Left colon (tissue), 2 donors: Measurements from ENCODE around the gene AREG. TPM values are rescaled to one million over a fixed set of nuclear protein-coding genes. Genes with fewer than 3 reads are reported as not detected.

Experiments used
- ATAC-seq: fragments of 200-7000 bp; cut with Tn5 transposase; one replicate; pipeline ENCODE4 v1.9.1; 2020; ENCODE audit warnings: mild to moderate bottlenecking, moderate library complexity
- DNase-seq, 2 donors: peaks; one replicate each; pipeline ENCODE4 v3.0.0-alpha.2; 2020
- intact Hi-C, 2 donors: fragments of 100-400 bp; cut with DNase I in 1 of 2; cut with micrococcal nuclease in 1 of 2; formaldehyde crosslinking; loops; one replicate each; pipeline versions ENCODE4 v1.11.2 to v1.14.0; 2022; cut with DNase I, micrococcal nuclease
- total RNA-seq, 2 donors: library from RNA; stranded (reverse); fragmentation: NEBNext Ultra II Directional; extraction: Animal tissue kit (Norgen Biotek cat#: 25700); gene quantifications; one replicate each; pipeline ENCODE4 v1.2.1, GENCODE V29; 2021
- donor health status: DM: no; HTN: no; CAD: no.
- donor health status: DM: yes; HTN: yes; CAD: no.

Gene AREG
- total RNA-seq, 2 donors from 2014 or later, result 30.0 to 42.3 TPM

DNA sequence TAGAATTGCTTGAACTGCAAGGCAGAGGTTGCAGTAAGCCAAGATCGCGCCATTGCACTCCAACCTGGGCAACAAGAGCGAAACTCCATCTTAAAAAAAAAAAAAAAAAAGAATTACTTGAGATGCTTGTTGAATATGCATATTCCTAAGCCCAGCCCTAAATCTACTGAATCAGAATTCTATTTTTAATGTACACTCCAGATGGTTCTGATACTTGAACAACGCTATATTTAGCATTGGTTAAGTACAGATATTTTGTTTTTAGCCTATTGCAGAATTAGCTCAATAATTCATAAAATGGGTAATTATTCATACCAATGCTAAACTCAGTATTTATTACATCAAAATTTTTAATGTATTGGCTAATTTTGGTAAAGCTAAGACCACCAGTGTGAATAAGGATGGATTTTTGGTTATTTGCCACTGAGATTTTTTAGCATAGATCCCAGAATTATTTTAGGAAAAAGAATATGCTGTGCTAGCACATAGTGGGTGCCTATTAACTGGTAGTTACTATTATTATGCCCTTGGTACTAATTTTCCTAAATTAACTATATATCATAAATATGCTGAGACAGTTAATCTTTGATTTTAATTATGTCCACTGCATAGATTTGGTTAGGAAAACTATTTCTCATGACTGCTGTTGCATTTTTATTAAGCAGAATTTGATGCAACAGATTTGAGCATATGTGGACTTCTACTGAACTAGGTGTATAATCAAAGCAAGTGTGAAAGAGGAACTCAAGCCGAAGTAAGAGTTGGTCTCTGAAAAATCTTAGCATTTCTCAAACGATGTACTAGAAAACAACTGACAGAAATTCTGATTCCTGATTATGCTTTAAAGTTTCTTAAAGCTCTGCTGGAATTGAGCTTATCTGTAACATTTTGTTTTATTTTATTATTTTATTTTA, 9.2 kb downstream of the AREG start:
- ATAC-seq, result no peak
- intact Hi-C loops, result no loop called here
- DNase-seq, result no peak

DNA sequence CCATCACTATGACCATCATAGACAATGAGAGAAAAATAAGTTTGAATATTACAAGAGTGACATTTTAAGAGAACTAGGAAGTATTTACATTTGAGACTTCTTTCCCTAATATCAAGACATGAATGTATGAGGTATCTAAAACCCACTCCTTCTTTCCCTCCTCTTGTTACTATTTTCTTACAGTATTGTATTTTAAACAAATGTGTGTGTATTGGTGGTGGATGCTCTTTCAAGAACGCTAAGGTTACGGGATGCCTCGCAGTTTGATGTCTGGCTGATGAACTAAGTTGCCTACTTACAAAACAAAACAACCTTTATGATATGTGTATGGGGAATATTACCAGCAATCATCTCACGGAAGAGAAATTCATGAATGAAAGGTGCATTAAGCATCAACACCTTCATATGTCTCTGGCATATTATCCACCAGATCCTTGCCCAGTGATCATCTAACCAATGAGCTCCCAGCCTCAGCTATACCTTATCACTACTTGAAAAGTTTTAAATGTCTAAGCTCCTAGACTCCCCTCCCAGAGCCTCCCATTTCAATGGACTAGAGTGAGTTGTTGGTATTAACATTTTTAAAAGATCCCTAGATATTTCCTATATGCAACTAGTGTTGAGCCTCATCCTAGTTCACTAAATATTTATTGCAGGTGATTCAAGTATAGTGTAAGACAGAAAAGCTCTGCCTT, 10.6 kb downstream of the AREG start:
- DNase-seq, result no peak
- intact Hi-C loops, result no loop called here
- no peak for ATAC-seq

DNA sequence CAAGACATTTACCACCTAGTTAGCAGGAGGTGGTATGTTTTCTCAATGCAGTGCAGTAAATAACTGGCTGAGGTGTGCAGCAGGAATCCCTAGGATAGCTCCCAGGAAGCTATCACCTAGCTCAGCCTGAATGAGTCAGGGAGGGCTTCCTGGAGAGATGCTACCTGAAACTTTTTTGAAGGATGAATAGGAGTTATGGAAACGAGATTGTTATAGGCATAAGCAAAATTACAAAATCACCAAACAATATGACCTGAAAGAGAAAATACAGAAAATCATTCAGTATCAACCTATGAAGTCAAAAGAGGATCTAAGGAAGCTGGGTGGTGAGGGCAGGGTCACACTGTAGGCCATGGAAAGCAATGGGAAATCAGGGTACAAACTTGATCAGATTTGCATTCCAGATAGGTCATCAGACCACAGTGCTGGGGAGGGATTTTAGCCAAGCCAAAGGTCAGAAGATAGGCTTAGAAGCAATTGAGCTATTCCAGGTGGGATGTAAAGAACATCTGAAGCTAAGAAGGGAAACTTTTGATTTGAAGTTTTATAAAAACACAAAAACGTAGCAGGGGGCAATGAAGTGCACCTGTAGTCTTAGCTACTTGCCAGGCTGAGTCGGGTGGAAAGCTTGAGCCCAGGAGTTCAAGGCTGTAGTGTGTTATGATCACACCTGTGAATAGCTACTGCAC, 11.3 kb downstream of the AREG start:
- DNase-seq, result no peak
- no peak for ATAC-seq
- intact Hi-C loops, result no loop called here

DNA sequence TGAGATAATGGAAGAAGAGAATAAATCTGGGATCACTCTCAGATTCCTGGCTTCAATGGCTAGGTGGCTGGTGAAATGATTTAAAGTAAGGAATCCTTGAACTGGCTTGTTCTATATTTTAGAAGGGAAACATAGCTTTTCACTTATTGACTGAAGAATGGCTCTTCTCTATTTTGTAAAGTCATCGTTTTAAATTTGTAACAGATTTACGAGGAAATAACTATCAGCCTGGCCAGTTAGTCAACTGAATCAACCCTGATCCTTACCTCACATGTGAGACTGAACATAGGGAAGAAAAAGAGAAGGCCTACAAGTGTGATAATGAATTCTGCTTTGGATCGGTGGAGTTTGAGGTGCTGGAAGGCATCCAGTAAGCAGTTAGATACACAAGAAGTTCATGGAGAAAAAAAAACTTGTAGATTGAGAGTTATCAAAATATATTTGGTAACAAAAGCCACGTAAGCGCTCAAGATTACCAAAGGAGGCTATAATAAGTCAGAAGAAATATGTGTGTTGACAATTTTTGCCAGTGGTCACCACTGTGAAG, 12.0 kb downstream of the AREG start:
- intact Hi-C loops, result no loop called here
- ATAC-seq (no peak), DNase-seq (no peak)

DNA sequence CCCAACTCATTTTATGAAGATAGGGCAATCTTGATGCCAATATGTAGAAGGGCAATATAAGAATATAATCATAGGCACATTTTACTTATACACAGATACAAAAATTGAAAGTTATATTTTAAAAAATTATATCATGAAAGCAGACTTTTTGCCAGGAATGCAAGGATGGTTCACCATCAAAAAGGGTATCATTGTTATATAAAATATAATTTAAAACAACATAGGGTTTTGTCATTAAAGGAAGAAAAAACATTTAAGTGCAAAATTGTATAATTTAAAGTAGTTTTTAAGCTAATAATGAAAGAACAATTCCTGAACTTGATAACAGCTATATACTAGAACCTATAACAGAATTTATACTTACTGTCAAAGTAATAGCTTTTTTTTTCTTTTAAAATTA, 15.9 kb downstream of the AREG start:
- DNase-seq (no peak), ATAC-seq (no peak)
- intact Hi-C loops, result no loop called here

DNA sequence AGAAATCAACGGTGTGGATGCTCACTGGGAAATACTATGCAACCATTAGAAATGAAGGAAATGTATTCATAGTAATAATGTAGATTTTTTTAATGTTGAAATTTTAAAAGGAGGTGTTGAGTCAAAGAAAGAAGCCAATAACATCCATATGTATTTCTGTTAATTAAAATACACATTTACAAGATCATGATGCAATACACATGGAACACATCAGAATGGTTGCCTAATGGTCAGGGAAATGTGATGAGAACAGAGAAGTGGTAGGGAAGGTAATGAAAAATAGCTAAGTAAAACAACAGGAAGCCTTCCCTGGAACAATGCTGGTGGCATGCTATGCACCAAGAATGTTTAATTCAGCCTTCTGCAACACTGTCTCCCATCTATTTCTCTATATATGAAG, 18.2 kb downstream of the AREG start:
- no peak for ATAC-seq
- intact Hi-C loops, result no loop called here
- DNase-seq, result no peak

DNA sequence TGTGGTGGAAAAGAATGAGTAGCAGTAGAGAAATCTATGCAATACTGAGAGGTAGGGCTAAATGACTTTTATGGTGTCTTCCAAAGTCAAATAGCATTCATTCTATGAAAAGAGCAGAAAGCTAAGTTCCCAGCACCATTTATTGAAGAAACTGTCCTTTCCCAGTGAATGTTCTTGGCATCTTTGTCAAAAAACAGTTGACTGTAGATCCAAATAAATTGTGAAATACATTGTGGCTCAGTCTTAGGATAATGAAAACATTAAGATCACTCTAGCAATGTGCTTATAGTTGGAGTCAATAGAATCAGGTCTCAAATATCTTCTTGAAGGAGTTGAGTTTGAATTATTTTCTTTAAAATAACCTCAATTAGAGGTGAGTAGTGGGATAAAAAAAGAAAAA, 19.4 kb downstream of the AREG start:
- intact Hi-C loops, result no loop called here
- no peak for ATAC-seq
- no peak for DNase-seq

DNA sequence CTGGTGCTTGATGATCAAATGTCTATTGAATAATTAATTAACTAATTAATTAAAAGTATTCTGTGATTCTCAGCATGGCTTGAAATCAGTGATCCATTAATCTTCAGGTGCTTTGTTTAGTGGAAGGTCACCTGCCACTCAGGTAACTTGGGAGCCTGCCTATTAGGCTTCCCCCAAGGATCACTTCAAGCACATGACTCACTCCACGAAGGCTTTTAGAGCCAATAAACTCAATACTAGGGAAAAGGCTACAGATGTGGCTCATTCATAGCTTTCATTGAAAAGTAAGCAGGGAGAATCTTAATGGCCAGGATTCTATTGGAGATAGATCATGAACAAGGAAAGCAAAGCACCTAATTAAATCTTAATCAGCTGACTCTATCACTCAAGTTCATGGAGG, 21.3 kb downstream of the AREG start:
- intact Hi-C loops, result no loop called here
- ATAC-seq (no peak), DNase-seq (no peak)

DNA sequence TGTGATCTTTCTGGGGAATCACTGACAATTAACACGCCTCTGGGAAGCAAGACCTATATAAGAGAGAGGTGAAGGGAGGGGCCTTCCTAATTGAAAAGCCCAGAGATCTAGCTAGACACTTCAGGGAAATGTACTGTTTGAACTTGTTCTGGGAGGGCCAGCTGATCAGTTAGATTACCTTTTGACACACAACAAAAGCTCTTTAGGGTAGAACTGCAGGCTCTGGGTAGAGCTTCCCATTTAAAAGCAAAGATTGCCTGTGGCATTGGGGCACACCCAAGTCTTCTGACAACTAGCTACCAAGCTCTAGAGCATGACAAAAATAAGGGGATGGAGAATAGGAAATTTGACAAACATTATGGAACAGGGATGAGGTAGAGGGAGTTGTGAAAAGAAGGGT, 26.3 kb downstream of the AREG start:
- intact Hi-C loops, result no loop called here

DNA sequence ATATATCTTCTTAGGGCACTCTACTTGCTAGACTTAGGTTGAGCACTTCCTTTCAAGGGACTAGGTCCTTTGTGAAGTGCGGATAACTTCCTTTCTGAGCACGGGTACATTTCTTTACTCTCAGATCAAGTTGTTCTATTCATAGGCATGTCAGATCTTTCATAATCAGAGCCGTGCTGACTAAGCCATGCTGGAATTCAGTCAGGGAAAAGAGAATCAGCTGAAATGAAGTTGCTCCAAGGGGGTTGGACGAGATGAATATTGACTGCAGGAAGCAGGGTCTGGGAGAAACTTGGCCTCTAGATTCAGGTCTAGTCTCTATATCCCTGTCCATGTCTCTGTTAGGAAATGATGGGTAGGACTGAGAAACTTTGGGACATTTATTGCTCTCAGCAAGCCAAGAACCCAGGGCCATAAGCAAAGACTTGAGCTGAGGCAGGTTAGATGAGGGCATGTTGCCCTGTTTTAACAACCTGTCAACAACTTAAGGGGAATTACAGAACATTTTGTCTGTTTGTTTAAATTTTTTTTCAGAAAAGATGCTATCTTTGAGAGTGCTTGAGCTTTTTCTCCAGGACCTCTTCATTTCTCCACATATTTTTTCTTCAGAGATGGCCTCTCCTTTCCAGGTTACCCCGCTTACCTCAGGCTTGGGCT, 28.3 kb downstream of the AREG start:
- intact Hi-C loops, result no loop called here
- ATAC-seq (no peak), DNase-seq (no peak)

More for the DNA sequence above, 26.3 kb downstream of the AREG start:
- ATAC-seq (no peak), DNase-seq (no peak)

DNA sequence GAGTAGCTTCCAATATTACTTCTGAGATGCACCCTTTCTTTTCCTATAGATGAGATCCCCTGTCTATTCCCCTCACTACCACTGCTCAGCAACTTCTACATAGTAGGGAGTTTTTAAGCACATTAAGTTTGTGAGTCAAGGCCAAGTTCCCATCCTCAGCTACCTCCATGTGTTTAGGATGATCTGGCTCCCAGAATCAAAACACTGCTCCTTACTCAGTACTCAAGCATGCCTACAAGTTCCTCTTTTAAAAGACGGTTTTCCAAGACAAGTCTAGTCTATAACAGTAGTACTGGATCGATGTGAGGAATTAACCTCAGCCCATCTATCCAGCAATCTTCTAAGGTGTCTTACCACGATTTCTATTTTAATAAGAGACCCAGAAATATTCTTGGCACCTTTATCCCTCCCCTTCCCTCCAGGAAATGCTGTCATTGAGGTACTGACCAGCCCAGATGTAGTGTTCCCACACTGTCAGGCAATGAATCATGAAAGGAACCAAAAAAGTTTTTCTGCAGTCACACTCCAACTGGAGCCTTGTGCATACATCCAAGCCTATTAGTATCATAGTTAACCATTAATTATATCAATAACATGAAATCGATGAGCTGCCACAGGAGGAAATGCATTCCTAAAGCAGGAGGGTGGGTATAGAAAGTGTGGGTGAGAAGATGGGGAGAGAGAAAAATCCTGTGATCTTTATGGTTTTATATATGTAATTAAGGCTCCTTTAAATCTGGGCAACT, 29.6 kb downstream of the AREG start:
- DNase-seq (no peak), ATAC-seq (peak; percentile 59)
- intact Hi-C loops, result no loop called here

DNA sequence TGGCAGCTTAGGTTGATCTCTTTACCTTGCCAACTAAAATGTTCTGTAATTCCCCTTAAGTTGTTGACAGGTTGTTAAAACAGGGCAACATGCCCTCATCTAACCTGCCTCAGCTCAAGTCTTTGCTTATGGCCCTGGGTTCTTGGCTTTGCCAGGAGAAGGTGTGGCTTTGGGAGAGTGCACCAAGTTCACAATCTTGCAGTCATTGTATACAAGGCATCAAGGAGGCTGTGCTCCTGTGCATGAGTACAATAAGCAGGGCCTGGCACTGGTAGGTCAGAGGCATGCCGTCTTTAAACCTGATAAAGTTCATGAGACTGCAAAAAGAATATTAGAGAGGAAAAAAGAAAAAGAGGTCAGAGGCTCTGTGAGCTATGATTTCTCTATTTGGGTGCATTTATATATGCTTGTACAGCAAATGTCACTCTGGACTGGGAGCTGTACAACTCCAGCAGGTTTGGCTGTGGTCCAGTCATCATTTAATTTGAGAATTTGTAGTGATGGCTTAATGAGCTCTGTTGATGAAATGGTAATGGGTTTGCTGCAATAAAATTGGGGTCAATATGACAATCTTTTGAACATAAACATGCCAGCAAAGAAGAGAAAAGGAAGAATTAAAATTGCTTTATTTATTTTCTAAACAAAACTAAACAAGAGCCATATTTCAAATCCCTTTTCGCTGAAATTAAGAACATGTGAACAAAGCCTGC, 30.3 kb downstream of the AREG start:
- ATAC-seq (peak; percentile 97), DNase-seq (peak; percentile 36 to 81)
- intact Hi-C loops, result no loop called here

DNA sequence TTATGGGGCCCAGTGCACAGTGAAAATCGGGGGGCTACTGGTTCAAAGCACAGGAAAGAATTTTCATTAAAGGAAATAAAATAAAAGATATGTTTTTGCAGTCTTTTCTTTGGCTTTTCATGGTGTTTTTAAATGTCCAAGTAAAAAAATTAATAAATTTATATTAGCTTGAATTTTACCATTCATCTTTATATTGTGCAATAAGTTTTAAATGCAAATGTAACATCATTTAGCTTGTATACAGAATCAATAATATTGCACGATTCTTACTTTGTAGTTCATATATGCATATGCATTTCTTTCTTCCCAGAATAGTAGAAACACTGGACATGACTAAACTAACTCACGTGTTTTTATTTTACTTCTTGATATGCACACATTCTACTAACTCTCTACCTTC, 31.0 kb downstream of the AREG start:
- ATAC-seq (no peak), DNase-seq (no peak)
- intact Hi-C loops, result no loop called here

DNA sequence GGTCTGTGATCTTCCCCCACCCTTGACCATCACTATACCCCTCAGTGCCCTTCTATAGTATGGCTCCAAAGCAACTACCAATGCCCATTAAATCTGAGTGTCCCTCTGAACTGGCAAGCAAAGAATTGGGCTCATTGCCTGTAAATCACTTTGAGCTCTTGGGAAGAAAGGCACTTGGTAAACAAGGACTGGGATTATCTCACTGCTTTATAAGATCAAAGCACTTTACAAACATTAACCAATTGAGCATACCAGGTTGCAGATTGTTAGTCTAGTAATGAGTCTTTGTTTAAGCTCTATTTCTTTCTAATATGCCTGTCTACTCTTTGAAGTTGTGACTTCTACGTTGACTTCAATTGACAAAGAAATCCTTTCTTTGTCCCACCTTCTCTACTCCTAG, 34.1 kb downstream of the AREG start:
- intact Hi-C loops, result no loop called here
- no peak for DNase-seq

DNA sequence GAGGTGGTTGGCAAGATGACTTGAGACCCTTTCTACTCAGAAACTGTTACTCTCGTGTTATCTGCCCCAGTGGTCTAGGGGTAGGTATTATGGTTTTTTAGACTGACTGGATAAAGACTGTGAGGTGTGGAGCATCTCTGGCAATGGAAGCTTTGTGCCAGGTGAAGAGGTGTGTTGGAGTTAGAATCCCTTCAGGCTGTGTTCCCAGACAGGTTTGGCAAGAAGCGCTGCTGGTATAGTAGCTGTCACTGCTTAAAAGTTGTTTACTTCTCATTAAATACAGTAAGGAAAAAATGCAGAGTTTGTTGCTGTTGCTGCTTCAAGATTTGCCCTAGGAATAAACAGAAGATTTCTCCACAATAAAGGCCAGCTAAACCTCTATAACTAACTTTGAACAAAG, 35.3 kb downstream of the AREG start:
- intact Hi-C loops, result no loop called here
- no peak for DNase-seq
- peak; percentile 17 for ATAC-seq

More for the DNA sequence above, 34.1 kb downstream of the AREG start:
- ATAC-seq, result no peak

DNA sequence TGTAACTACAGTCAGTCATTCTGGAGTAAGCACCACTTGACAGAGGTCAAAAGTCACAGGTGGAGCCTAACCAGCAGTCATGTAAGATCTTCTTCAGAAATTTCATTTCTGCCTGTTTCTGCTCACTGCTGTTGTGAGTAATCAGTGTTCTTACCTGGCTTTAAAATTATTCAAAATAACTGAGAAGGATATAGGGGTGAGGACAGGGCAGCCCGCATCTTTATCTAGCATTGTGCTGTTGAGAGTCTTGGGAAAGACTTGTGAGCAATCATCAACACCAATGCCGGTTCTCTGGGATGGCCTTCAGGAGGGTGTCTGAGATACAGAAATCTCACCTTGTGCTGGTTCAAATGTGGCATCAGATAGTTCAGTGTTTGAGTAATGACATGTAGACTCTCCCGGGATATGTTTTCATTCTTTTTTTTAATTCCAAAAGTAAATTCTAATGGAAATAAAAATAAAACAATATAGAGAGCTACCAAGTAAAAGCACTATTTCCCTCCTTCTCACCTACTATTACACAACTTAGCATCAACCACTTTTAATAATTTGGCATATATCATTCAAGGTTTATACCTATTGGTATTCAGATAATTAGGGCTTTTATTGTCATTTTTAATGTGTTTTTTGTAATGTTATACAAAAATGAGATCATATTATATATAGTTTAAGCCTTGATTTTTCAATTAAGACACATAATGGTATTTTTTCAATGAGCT, 37.1 kb downstream of the AREG start:
- intact Hi-C loops, result no loop called here
- DNase-seq (no peak), ATAC-seq (no peak)

DNA sequence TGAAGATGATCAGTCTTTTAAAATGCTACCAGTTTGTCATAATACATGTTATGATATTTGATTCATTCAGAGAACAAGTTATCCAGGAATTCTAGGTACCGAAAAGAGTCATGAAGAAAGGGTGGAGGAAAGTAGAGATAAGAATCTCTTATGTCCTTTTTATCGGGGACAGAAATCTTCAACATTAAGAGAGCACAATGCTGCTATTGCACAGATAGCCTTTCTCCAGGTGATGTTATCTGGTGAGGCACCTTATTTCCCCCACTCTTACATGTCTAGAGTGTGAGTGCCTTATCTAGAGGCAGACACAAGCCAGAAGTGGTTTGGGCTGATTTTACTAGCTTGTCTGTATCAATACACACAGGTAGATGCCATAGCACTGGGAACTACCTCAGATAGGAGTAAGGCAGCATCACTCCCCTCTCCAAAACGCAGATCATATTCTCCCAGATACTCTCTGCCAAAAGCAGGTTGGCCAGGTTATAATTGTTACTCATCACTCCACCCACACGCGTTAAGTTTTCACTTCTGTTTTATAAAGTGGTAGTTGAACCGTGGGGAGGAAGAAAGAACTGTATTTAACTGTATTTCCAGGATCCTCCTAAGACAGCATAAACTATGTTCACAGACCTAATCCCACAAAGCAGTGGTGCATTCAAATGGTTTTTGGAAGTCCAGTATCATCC, 38.4 kb downstream of the AREG start:
- intact Hi-C loops, result no loop called here
- ATAC-seq (no peak), DNase-seq (no peak)
